ENCODE results near the gene GPR15LG.
"Not testable (repeated sequence)": the region's sequence is repeated elsewhere in the genome, so short reads cannot be mapped to it uniquely, and the experiment has no call there.

GPR15LG gene

DNA sequence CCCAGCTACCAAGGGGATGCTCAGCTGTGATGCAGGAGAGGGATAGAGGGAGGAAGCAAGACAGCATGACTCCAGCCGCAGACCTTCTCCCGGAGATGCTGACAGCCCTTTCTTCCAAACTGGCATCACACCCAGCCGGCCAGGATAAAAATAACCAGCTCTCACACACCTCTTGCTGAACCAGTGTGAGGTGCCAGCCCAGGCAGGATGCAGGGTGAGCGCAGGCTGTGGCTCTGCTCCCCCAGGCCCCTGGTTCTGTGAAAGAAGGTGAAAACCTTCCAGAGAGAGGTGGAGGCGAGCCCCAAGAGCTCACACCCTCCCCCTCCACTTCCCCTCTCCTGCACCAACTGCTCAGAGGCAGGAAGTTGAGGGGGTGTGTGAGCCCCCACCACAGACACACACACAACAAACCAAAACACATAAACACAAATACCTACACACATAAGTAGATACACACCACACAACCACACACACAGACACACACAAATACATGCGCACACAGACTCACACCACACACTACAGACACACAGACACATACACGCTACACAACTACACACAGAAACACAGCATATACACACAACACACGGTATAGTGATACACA lies 4.0 kb downstream of the GPR15LG start:
- TF ChIP-seq BACH2 (CRISPR knock-in tag; IDR thresholded peaks at IDR 0.05; ENCODE audit: borderline replicate concordance) (no peak), TCF4 (CRISPR knock-in tag; IDR thresholded peaks at IDR 0.05; ENCODE audit: borderline replicate concordance) (no peak), ARNTL (CRISPR knock-in tag; IDR thresholded peaks at IDR 0.05; ENCODE audit: borderline replicate concordance, low read depth) (no peak), CSDC2 (CRISPR knock-in tag; IDR thresholded peaks at IDR 0.05) (no peak), PPARA (CRISPR knock-in tag; IDR thresholded peaks at IDR 0.05; ENCODE audit: borderline replicate concordance) (no peak), ZNF565 (CRISPR knock-in tag; conservative IDR thresholded peaks at IDR 0.05; ENCODE audit: low read depth) (no peak), GLIS3 (CRISPR knock-in tag; IDR thresholded peaks at IDR 0.05) (no peak), TOX (CRISPR knock-in tag; IDR thresholded peaks at IDR 0.05; ENCODE audit: borderline replicate concordance) (no peak), ZNF8 (CRISPR knock-in tag; IDR thresholded peaks at IDR 0.05) (no peak), ZFP3 (CRISPR knock-in tag; IDR thresholded peaks at IDR 0.05) (no peak), SNAI2 (CRISPR knock-in tag; IDR thresholded peaks at IDR 0.05) (no peak)
- TF ChIP-seq, protein P1, sequence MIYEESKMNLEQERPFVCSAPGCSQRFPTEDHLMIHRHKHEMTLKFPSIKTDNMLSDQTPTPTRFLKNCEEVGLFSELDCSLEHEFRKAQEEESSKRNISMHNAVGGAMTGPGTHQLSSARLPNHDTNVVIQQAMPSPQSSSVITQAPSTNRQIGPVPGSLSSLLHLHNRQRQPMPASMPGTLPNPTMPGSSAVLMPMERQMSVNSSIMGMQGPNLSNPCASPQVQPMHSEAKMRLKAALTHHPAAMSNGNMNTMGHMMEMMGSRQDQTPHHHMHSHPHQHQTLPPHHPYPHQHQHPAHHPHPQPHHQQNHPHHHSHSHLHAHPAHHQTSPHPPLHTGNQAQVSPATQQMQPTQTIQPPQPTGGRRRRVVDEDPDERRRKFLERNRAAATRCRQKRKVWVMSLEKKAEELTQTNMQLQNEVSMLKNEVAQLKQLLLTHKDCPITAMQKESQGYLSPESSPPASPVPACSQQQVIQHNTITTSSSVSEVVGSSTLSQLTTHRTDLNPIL (CRISPR knock-in tag; IDR thresholded peaks at IDR 0.05; ENCODE audit: low read depth), result no peak
- TF ChIP-seq, protein P2, sequence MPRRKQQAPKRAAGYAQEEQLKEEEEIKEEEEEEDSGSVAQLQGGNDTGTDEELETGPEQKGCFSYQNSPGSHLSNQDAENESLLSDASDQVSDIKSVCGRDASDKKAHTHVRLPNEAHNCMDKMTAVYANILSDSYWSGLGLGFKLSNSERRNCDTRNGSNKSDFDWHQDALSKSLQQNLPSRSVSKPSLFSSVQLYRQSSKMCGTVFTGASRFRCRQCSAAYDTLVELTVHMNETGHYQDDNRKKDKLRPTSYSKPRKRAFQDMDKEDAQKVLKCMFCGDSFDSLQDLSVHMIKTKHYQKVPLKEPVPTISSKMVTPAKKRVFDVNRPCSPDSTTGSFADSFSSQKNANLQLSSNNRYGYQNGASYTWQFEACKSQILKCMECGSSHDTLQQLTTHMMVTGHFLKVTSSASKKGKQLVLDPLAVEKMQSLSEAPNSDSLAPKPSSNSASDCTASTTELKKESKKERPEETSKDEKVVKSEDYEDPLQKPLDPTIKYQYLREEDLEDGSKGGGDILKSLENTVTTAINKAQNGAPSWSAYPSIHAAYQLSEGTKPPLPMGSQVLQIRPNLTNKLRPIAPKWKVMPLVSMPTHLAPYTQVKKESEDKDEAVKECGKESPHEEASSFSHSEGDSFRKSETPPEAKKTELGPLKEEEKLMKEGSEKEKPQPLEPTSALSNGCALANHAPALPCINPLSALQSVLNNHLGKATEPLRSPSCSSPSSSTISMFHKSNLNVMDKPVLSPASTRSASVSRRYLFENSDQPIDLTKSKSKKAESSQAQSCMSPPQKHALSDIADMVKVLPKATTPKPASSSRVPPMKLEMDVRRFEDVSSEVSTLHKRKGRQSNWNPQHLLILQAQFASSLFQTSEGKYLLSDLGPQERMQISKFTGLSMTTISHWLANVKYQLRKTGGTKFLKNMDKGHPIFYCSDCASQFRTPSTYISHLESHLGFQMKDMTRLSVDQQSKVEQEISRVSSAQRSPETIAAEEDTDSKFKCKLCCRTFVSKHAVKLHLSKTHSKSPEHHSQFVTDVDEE (CRISPR knock-in tag; IDR thresholded peaks at IDR 0.05), result no peak
- TF ChIP-seq, protein P3, sequence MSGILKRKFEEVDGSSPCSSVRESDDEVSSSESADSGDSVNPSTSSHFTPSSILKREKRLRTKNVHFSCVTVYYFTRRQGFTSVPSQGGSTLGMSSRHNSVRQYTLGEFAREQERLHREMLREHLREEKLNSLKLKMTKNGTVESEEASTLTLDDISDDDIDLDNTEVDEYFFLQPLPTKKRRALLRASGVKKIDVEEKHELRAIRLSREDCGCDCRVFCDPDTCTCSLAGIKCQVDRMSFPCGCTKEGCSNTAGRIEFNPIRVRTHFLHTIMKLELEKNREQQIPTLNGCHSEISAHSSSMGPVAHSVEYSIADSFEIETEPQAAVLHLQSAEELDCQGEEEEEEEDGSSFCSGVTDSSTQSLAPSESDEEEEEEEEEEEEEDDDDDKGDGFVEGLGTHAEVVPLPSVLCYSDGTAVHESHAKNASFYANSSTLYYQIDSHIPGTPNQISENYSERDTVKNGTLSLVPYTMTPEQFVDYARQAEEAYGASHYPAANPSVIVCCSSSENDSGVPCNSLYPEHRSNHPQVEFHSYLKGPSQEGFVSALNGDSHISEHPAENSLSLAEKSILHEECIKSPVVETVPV (CRISPR knock-in tag; IDR thresholded peaks at IDR 0.05), result no peak
- TF ChIP-seq, protein P4, sequence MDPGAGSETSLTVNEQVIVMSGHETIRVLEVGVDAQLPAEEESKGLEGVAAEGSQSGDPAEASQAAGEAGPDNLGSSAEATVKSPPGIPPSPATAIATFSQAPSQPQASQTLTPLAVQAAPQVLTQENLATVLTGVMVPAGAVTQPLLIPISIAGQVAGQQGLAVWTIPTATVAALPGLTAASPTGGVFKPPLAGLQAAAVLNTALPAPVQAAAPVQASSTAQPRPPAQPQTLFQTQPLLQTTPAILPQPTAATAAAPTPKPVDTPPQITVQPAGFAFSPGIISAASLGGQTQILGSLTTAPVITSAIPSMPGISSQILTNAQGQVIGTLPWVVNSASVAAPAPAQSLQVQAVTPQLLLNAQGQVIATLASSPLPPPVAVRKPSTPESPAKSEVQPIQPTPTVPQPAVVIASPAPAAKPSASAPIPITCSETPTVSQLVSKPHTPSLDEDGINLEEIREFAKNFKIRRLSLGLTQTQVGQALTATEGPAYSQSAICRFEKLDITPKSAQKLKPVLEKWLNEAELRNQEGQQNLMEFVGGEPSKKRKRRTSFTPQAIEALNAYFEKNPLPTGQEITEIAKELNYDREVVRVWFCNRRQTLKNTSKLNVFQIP (CRISPR knock-in tag; IDR thresholded peaks at IDR 0.05; ENCODE audit: borderline replicate concordance, low read depth), result no peak
- no peak for ATAC-seq

DNA sequence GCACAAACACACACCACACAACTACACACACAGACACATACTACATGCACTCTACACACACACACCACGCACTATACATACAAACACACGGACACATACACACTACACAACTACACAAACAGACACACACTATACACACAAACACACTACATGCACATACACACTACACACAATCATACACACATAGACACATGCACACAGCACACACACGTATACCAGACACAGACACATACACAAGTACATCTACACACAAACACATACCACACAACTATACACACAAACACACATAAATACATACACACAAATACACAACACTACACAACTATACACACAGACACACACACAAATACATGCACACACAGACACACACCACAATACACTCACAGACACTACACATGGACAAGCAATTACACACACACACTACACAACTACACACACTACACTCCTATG lies 4.6 kb downstream of the GPR15LG start:
- TF ChIP-seq CSDC2 (CRISPR knock-in tag; IDR thresholded peaks at IDR 0.05) (no peak), ESRRG (CRISPR knock-in tag; IDR thresholded peaks at IDR 0.05) (no peak)
- ATAC-seq, result no peak

DNA sequence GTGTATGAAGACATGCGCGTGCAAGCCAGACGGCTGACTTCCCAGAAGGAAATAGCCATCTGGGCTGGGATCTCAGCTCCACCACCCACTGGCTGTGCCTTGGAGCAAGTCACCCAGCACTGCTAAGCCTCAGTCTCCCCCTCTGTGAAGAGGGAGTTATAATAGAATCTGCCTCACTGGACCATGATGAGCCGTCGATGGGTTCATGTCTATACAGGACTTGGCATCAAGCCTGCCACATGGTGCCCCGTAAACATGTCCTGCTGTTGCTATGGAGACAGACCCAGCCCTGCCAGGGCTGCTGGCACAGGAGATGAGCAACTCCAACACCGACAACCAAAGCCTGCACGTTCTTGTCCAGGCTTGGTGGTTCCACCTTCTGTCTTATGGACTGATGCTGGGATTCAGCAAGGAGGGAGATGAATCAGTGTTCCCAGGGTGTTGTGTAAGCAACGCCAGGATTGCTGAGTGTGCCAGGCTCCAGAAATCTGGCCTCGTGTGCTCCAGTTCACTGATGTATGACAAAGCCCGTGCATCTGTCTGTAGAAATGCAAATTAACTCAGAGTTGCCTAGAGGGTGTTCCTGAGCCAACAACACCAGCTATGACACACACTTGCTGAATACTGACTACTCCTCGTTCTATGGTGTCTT lies 5.6 kb downstream of the GPR15LG start:
- TF ChIP-seq TCF4 (CRISPR knock-in tag; IDR thresholded peaks at IDR 0.05; ENCODE audit: borderline replicate concordance) (no peak), ZNF8 (CRISPR knock-in tag; IDR thresholded peaks at IDR 0.05) (no peak)
- ATAC-seq, result no peak

DNA sequence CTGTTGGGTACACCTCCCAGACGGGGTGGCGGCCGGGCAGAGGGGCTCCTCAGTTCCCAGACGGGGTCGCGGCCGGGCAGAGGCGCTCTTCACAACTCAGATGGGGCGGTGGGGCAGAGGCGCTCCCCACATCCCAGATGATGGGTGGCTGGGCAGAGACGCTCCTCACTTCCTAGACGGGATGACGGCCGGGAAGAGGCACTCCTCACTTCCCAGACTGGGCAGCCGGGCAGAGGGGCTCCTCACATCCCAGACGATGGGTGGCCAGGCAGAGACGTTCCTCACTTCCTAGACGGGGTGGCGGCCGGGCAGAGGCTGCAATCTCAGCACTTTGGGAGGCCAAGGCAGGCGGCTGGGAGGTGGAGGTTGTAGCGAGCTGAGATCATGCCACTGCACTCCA lies 6.8 kb downstream of the GPR15LG start:
- not testable (repeated sequence) for ATAC-seq

DNA sequence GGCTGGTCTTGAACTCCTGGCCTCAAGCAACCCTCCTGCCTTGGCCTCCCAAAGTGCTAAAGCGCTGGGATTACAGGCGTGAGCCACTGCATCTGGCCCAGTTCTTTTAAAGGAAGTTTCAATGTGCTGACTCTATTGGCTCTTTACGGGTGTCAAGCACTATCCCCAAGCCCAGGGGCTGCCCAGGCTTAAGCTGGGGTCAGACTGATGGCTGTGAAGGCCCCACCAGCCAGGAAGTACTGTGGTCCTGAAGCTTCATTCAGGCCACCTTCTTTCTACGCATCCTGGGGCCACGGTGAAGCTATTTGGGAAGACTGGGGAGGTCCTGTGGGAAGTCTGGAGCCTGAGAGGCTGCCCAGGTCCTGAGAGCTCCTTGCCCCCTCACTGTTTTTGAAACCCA lies 8.0 kb downstream of the GPR15LG start:
- ATAC-seq, result no peak
- TF ChIP-seq TCF4 (CRISPR knock-in tag; IDR thresholded peaks at IDR 0.05; ENCODE audit: borderline replicate concordance) (no peak), TOX (CRISPR knock-in tag; IDR thresholded peaks at IDR 0.05; ENCODE audit: borderline replicate concordance) (no peak), SNAI2 (CRISPR knock-in tag; IDR thresholded peaks at IDR 0.05) (no peak), ESRRG (CRISPR knock-in tag; IDR thresholded peaks at IDR 0.05) (no peak), CSDC2 (CRISPR knock-in tag; IDR thresholded peaks at IDR 0.05) (no peak), BACH2 (CRISPR knock-in tag; IDR thresholded peaks at IDR 0.05; ENCODE audit: borderline replicate concordance) (no peak), ZNF565 (CRISPR knock-in tag; conservative IDR thresholded peaks at IDR 0.05; ENCODE audit: low read depth) (no peak), ZFP30 (CRISPR knock-in tag; IDR thresholded peaks at IDR 0.05) (no peak), ZNF8 (CRISPR knock-in tag; IDR thresholded peaks at IDR 0.05) (no peak), ZFP3 (CRISPR knock-in tag; IDR thresholded peaks at IDR 0.05) (no peak), RARB (CRISPR knock-in tag; IDR thresholded peaks at IDR 0.05) (no peak)
- TF ChIP-seq, protein P1 (CRISPR knock-in tag; IDR thresholded peaks at IDR 0.05; ENCODE audit: low read depth), result no peak
- TF ChIP-seq, protein P2 (CRISPR knock-in tag; IDR thresholded peaks at IDR 0.05), result no peak
- TF ChIP-seq, protein P3 (CRISPR knock-in tag; IDR thresholded peaks at IDR 0.05), result no peak

Data from SK-N-SH treated with all-trans-retinoic acid at 6 μM for 48 hours (cell line).